Stimulated activated CD8-positive, alpha-beta memory T cell treated with anti-CD3 and anti-CD28 coated beads, Interleukin-7, amount 100 ng/mL, for 48 hours (primary cell): Measurements from ENCODE around the gene TNS3.

Experiments used
- DNase-seq, 2 donors: peaks; one replicate each; pipeline ENCODE4 v3.0.0-alpha.2; 2020; ENCODE audit warnings: low read depth in 1 of 2; ENCODE audit errors: extremely low read depth in 1 of 2

Gene TNS3

GRCh38 chr7:47438411-47439029 is 143.4 kb downstream of the TNS3 start:
- no peak for DNase-seq

- no peak for DNase-seq
Observed at GRCh38 chr7:47435889-47436312, 146.0 kb downstream of the TNS3 start.

- DNase-seq = no peak
Observed at GRCh38 chr7:47433564-47433895, 148.4 kb downstream of the TNS3 start.

GRCh38 chr7:47432671-47433563 is 149.0 kb downstream of the TNS3 start:
- no peak for DNase-seq

- DNase-seq = no peak
Observed at GRCh38 chr7:47430422-47430821, 151.5 kb downstream of the TNS3 start.

- no peak for DNase-seq
Observed at GRCh38 chr7:47428768-47429472, 153.0 kb downstream of the TNS3 start.

GRCh38 chr7:47428052-47428767 is 153.7 kb downstream of the TNS3 start:
- DNase-seq = no peak

GRCh38 chr7:47427051-47427643 is 154.8 kb downstream of the TNS3 start:
- DNase-seq = no peak

- no peak for DNase-seq
Observed at GRCh38 chr7:47424523-47424922, 157.4 kb downstream of the TNS3 start.

- no peak for DNase-seq
Observed at GRCh38 chr7:47423196-47423595, 158.7 kb downstream of the TNS3 start.

- no peak for DNase-seq
Observed at GRCh38 chr7:47422611-47423010, 159.3 kb downstream of the TNS3 start.

GRCh38 chr7:47421456-47421855 is 160.5 kb downstream of the TNS3 start:
- no peak for DNase-seq

- DNase-seq = no peak
Observed at GRCh38 chr7:47420122-47420780, 161.7 kb downstream of the TNS3 start.

- no peak for DNase-seq
Observed at GRCh38 chr7:47419471-47419870, 162.4 kb downstream of the TNS3 start.

GRCh38 chr7:47418601-47419309 is 163.2 kb downstream of the TNS3 start:
- DNase-seq = no peak

GRCh38 chr7:47416492-47417480 is 165.1 kb downstream of the TNS3 start:
- DNase-seq = no peak

- no peak for DNase-seq
Observed at GRCh38 chr7:47415318-47416212, 166.3 kb downstream of the TNS3 start.
